Measurements from ENCODE around the gene INPP4B. TPM values are rescaled to one million over a fixed set of nuclear protein-coding genes. Genes with fewer than 3 reads are reported as not detected.

Gene INPP4B
- polyA plus RNA-seq, 1 of the 3 experiments (the other 2 are of a cell fraction), result 0.08 TPM

DNA sequence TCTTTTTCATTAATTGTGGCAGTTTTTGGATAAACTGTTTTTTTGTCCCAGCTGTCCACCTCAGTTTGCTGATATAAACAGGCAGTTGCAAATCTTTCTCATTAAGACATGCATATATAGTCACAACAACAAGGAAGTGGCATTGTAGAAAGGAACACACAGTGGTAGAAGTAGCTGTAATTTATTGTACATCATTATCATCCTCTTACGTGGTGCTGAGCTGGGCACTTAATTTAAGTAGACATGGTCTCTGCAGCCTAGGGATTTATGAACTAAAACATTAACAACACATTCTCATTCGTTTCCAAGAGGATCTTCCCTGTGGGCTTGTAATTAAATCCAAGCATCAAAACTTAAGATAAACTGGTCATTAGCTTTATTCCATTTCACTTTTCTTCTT lies 500.2 kb downstream of the INPP4B start:
- ChIA-PET POLR2A (no interaction called here), CTCF (no interaction called here)
- no peak overlapping the region for H3K27ac ChIP-seq (ENCODE audit: low read depth in 2 of 2, low read length in 1 of 2)

DNA sequence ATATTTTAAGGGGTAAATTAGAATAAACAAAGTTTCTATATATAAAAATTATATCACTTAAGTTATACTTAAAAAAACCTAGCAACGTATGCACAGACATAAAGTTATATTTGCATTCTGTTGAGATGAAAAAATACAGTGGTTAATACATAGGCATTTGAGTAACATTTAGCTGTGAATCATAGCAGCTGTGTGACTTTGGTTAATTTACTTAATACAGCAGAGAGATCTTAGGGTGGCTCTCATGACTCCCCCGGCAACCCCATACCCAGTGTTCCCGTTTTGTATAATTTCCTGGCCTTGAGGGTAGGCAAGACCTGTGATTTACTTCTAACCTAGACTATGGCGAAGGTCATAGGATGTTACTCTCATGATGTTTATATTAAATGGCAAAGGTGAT lies 504.8 kb downstream of the INPP4B start:
- CTCF ChIA-PET, result interaction anchor here (1.1 to 2.0 kb wide), 2 partner anchors 11 to 12 kb away, joined by 4 to 10 read pairs; no protein-coding TSS in a partner anchor
- H3K79me2 ChIP-seq (ENCODE audit: insufficient read depth), result no peaks in the 10 kb centered on the region
- H3K4me1 ChIP-seq (ENCODE audit: control insufficient read depth in 1 of 2, insufficient read depth in 2 of 2, low read depth in 1 of 2, low read length in 1 of 2), result no peaks in the 10 kb centered on the region; a peak in 1 of 4 replicates
- no peak overlapping the region for H3K9ac ChIP-seq
- H3K4me2 ChIP-seq, result no peak overlapping the region
- POLR2A ChIA-PET, result no interaction called here
- no peaks in the 10 kb centered on the region for H3K9me2 ChIP-seq
- DNase-seq, result no peak
- H4K20me1 ChIP-seq (ENCODE audit: insufficient read depth), result no peaks in the 10 kb centered on the region
- no peaks in the 10 kb centered on the region for H3F3A ChIP-seq (replicated peaks; ENCODE audit: insufficient read depth)
- 82% methylated on average over 4 of the region's 4 CpGs for WGBS (ENCODE audit: low lambda C conversion rate)
- no peaks in the 10 kb centered on the region for H3K9me3 ChIP-seq
- no peak for TF ChIP-seq FOXM1 (IDR thresholded peaks at IDR 0.05; ENCODE audit: low read depth)
- TF ChIP-seq, protein P1, sequence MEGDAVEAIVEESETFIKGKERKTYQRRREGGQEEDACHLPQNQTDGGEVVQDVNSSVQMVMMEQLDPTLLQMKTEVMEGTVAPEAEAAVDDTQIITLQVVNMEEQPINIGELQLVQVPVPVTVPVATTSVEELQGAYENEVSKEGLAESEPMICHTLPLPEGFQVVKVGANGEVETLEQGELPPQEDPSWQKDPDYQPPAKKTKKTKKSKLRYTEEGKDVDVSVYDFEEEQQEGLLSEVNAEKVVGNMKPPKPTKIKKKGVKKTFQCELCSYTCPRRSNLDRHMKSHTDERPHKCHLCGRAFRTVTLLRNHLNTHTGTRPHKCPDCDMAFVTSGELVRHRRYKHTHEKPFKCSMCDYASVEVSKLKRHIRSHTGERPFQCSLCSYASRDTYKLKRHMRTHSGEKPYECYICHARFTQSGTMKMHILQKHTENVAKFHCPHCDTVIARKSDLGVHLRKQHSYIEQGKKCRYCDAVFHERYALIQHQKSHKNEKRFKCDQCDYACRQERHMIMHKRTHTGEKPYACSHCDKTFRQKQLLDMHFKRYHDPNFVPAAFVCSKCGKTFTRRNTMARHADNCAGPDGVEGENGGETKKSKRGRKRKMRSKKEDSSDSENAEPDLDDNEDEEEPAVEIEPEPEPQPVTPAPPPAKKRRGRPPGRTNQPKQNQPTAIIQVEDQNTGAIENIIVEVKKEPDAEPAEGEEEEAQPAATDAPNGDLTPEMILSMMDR (IDR thresholded peaks at IDR 0.05), result no peak
- TF ChIP-seq JUND (IDR thresholded peaks at IDR 0.05), result no peak
- TF ChIP-seq, protein P2, sequence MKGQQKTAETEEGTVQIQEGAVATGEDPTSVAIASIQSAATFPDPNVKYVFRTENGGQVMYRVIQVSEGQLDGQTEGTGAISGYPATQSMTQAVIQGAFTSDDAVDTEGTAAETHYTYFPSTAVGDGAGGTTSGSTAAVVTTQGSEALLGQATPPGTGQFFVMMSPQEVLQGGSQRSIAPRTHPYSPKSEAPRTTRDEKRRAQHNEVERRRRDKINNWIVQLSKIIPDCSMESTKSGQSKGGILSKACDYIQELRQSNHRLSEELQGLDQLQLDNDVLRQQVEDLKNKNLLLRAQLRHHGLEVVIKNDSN (IDR thresholded peaks at IDR 0.05; ENCODE audit: borderline replicate concordance, low read depth), result no peak
- TF ChIP-seq ELF1 (IDR thresholded peaks at IDR 0.05), result no peak
- TF ChIP-seq, protein P3, sequence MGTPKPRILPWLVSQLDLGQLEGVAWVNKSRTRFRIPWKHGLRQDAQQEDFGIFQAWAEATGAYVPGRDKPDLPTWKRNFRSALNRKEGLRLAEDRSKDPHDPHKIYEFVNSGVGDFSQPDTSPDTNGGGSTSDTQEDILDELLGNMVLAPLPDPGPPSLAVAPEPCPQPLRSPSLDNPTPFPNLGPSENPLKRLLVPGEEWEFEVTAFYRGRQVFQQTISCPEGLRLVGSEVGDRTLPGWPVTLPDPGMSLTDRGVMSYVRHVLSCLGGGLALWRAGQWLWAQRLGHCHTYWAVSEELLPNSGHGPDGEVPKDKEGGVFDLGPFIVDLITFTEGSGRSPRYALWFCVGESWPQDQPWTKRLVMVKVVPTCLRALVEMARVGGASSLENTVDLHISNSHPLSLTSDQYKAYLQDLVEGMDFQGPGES (IDR thresholded peaks at IDR 0.05; ENCODE audit: low read depth, low read length), result no peak
- no peak for TF ChIP-seq EZH2phosphoT487 (IDR thresholded peaks at IDR 0.05; ENCODE audit: borderline replicate concordance, low read depth)
- no peak for TF ChIP-seq GABPA (IDR thresholded peaks at IDR 0.05; ENCODE audit: low read depth)
- no peak for TF ChIP-seq RCOR1 (IDR thresholded peaks at IDR 0.05; ENCODE audit: low read length)
- TF ChIP-seq, protein P4, sequence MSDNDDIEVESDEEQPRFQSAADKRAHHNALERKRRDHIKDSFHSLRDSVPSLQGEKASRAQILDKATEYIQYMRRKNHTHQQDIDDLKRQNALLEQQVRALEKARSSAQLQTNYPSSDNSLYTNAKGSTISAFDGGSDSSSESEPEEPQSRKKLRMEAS (IDR thresholded peaks at IDR 0.05; ENCODE audit: low read depth), result no peak
- H2AFZ ChIP-seq (ENCODE audit: low read depth), result no peak overlapping the region
- no peak overlapping the region for H3K27ac ChIP-seq (ENCODE audit: low read depth in 2 of 2, low read length in 1 of 2)
- H3K27me3 ChIP-seq (ENCODE audit: insufficient read depth), result no peaks in the 10 kb centered on the region
- H3K4me3 ChIP-seq (ENCODE audit: low read depth in 2 of 2, low read length in 1 of 2), result no peak overlapping the region
- H3K36me3 ChIP-seq (replicated peaks in 1 of 2; ENCODE audit: control insufficient read depth in 1 of 2, insufficient read depth in 2 of 2, low read length in 1 of 2), result no peaks in the 10 kb centered on the region

More for the DNA sequence above, 500.2 kb downstream of the INPP4B start:
- Histone ChIP-seq H3K4me3 (ENCODE audit: low read depth in 2 of 2, low read length in 1 of 2) (no peak overlapping the region), H3K9me3 (no peaks in the 10 kb centered on the region), H3K27me3 (ENCODE audit: insufficient read depth) (no peaks in the 10 kb centered on the region), H3K79me2 (ENCODE audit: insufficient read depth) (no peaks in the 10 kb centered on the region), H4K20me1 (ENCODE audit: insufficient read depth) (no peaks in the 10 kb centered on the region), H2AFZ (ENCODE audit: low read depth) (no peak overlapping the region), H3K4me2 (no peak overlapping the region), H3K36me3 (replicated peaks in 1 of 2; ENCODE audit: control insufficient read depth in 1 of 2, insufficient read depth in 2 of 2, low read length in 1 of 2) (no peaks in the 10 kb centered on the region), H3F3A (replicated peaks; ENCODE audit: insufficient read depth) (no peaks in the 10 kb centered on the region), H3K9me2 (no peaks in the 10 kb centered on the region), H3K9ac (no peak overlapping the region), H3K4me1 (ENCODE audit: control insufficient read depth in 1 of 2, insufficient read depth in 2 of 2, low read depth in 1 of 2, low read length in 1 of 2) (no peaks in the 10 kb centered on the region; a peak in 1 of 4 replicates)
- 61% methylated on average over 2 of the region's 2 CpGs for WGBS (ENCODE audit: low lambda C conversion rate)
- DNase-seq, result no peak
- TF ChIP-seq TCF12 (IDR thresholded peaks at IDR 0.05) (no peak), SIN3A (IDR thresholded peaks at IDR 0.05; ENCODE audit: borderline replicate concordance, low read depth, low read length) (no peak), ELF1 (IDR thresholded peaks at IDR 0.05) (no peak), CHD2 (IDR thresholded peaks at IDR 0.05; ENCODE audit: low read length, partially characterized antibody) (no peak), GATA2 (CRISPR knock-in tag; IDR thresholded peaks at IDR 0.05) (no peak), SMC3 (IDR thresholded peaks at IDR 0.05; ENCODE audit: low read depth, low read length) (no peak), EZH2phosphoT487 (IDR thresholded peaks at IDR 0.05; ENCODE audit: borderline replicate concordance, low read depth) (no peak), NRF1 (IDR thresholded peaks at IDR 0.05; ENCODE audit: low read depth, low read length) (no peak), RAD21 (IDR thresholded peaks at IDR 0.05; ENCODE audit: low read length) (no peak), GABPA (IDR thresholded peaks at IDR 0.05; ENCODE audit: low read depth) (no peak), TEAD4 (IDR thresholded peaks at IDR 0.05; ENCODE audit: borderline replicate concordance, insufficient read depth) (no peak)
- TF ChIP-seq, protein P5, sequence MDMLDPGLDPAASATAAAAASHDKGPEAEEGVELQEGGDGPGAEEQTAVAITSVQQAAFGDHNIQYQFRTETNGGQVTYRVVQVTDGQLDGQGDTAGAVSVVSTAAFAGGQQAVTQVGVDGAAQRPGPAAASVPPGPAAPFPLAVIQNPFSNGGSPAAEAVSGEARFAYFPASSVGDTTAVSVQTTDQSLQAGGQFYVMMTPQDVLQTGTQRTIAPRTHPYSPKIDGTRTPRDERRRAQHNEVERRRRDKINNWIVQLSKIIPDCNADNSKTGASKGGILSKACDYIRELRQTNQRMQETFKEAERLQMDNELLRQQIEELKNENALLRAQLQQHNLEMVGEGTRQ (IDR thresholded peaks at IDR 0.05; ENCODE audit: borderline replicate concordance, low read depth, low read length), result no peak
- TF ChIP-seq, protein P1 (IDR thresholded peaks at IDR 0.05), result no peak
